Activated CD4-positive, alpha-beta memory T cell treated with anti-CD3 and anti-CD28 coated beads for 36 hours (primary cell): Measurements from ENCODE around the gene TBC1D22B. TPM values are rescaled to one million over a fixed set of nuclear protein-coding genes. Genes with fewer than 3 reads are reported as not detected.

Source experiments
- CTCF ChIA-PET: fragments of 350-600 bp; sonication (Branson Sonifier 250); formaldehyde crosslinking; loops from one replicate; lab custom pipeline; 2021; ENCODE audit warnings: antibody characterized with exemption, inconsistent platforms; lab: Charles Lee
- POLR2A ChIA-PET: fragments of 350-600 bp; sonication (Branson Sonifier 250); formaldehyde crosslinking; loops from one replicate; lab custom pipeline; 2021; ENCODE audit warnings: antibody characterized with exemption; lab: Charles Lee
- DNase-seq: peaks from one replicate; pipeline ENCODE4 v3.0.0-alpha.2; 2020
- H3K27ac Mint-ChIP-seq: one replicate; pipeline ENCODE4 v1.8.0; 2021; ENCODE audit warnings: mixed read lengths
- H3K27me3 Mint-ChIP-seq: one replicate; pipeline ENCODE4 v1.8.0; 2021; ENCODE audit warnings: mixed read lengths
- H3K36me3 Mint-ChIP-seq: one replicate; pipeline ENCODE4 v1.8.0; 2021; ENCODE audit warnings: mixed read lengths
- H3K4me1 Mint-ChIP-seq: one replicate; pipeline ENCODE4 v1.8.0; 2021; ENCODE audit warnings: low read depth, mixed read lengths
- H3K4me3 Mint-ChIP-seq: one replicate; pipeline ENCODE4 v1.8.0; 2021; ENCODE audit warnings: mild to moderate bottlenecking, mixed read lengths
- H3K9me3 Mint-ChIP-seq: one replicate; pipeline ENCODE4 v1.8.0; 2021; ENCODE audit warnings: mixed read lengths
- intact Hi-C: fragments of 100-400 bp; cut with micrococcal nuclease; formaldehyde crosslinking; loops from one replicate; pipeline ENCODE4 v1.15.1; 2023
- total RNA-seq, 2 experiments: library from RNA; stranded (reverse); gene quantifications; one replicate each; pipeline ENCODE4 v1.2.3, GENCODE V29; 2021

The TBC1D22B gene
- total RNA-seq, 2 experiments from 2014 or later = 14.4 to 15.7 TPM

DNA sequence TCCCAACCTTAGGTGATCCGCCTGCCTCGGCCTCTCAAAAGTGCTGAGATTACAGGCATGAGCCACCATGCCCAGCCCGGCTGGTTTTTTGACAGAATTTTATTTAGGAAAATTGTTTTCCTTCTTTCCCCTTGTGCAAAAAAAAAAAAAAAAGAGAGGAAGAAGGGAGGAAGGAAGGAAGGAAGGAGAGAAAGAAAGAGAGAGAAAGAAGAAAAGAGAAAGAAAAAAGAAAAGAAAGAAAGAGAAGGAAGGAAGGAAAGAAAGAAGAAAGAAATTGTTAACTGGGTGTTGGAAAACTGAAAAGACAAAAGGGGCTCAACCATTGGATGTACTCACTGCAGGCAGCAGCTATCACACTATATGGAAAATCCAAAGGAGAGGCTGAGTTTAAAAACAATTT is 94.8 kb downstream of the TBC1D22B start:
- no peak for DNase-seq
- Mint-ChIP-seq H3K9me3 (no peaks in the 10 kb centered on the region), H3K27ac (no peak overlapping the region), H3K4me1 (peaks cover 20% of the 10 kb centered on the region), H3K36me3 (peaks cover 2% of the 10 kb centered on the region), H3K4me3 (no peak overlapping the region), H3K27me3 (no peaks in the 10 kb centered on the region)
- POLR2A ChIA-PET = no interaction called here
- CTCF ChIA-PET = no interaction called here
- intact Hi-C loops = no loop called here

DNA sequence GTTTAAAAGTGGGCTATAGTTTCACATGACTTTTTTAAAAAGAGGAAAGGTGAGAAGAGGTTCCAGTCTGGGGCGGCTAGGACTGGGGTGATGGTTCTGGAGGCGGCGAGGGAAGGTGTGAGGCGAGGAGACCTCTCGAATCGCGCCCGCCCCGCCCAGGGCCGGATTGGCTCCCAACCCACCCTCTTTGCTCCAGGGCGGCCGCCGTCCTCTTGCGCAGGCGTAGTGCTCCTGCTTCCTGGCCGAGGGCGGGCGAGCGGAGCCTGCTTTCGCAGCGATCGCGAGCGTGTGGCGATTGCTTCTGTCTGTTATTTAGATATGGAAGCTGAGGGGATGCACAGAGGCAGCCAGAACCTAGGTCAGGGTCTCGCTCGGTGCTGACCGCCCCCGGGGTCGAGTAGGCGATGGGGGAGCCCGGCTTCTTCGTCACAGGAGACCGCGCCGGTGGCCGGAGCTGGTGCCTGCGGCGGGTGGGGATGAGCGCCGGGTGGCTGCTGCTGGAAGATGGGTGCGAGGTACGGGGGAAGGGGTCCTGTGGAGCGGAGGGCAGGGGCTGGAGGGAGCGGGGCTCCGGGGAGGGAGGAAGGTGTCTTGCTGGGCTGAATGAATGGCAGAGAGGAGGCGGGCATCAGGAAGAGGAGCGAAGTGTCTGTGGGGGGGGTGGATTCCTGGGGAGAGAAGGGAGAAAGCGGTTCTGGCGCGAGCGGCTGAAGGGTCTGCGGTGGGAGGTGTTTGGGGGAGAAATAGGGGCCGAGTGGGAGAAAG is 96.4 kb downstream of the TBC1D22B start, which contains the start of gene RNF8:
RNF8 (plus strand) TSS at position 223 of the 765 bp plus-strand sequence; CDS start at position 405, 182 bp downstream.
- H3K4me3 Mint-ChIP-seq = peak within 1 kb of the TSS; percentile 91
- H3K4me1 Mint-ChIP-seq = peaks cover 20% of the 10 kb centered on the region
- DNase-seq = peak; percentile 96
- no peaks in the 10 kb centered on the region for H3K9me3 Mint-ChIP-seq
- H3K27ac Mint-ChIP-seq = peak within 1 kb of the TSS; percentile 81
- H3K36me3 Mint-ChIP-seq = peaks cover 2% of the 10 kb centered on the region
- no peaks in the 10 kb centered on the region for H3K27me3 Mint-ChIP-seq
- intact Hi-C loops = loop anchor here (1.0 kb wide), 1 partner anchor 79 kb away; the partner anchor contains the start of gene CMTR1
- POLR2A ChIA-PET = interaction anchor here (0.7 to 1.7 kb wide), 2 partner anchors 79 to 134 kb away, joined by 3 to 10 read pairs; partner anchors contain the start of gene CMTR1
- CTCF ChIA-PET = interaction anchor here (2.6 kb wide), 1 partner anchor 28 kb away, joined by 10 read pairs; no protein-coding TSS in a partner anchor

DNA sequence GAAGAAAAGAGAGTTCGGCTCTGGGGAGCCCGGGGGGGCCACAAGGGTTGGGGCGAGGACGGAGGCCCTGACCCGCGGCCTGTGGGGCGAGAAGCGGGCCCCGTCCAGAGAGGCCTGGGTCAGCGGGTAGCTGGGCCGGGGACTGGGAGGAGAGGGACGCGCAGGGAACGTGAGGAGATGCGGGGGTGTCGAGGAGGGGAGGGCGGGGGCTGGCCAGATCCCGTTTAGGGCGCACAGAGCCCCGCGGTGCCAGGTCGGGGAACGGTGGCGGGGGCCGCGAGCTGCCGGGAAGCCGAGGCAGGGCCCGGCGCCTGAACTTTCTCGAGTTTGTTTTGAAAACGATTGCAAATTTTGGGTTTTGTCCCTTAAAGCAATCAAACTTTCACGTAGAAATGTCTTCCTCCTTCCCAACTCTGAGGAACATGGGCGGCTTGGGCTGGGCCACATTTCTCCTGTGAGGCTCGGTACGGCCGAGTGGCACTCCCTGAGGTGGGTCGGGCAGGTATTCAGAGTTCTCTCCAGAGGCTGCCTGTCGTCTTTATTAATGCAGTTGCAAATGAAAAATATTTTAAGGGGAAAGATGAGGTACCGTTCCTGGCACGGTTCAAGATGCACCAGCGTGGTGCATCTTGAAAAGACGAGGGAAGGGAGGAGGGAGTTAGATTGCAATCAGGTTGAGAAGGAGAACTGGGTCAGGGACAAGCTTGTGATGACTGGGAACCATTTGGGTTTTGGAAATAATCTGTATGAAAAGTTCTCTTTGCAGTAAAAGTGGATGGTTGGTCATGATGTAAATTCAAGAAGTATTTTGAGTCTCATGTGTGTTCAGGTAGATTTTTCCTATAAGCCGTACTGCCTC is 97.2 kb downstream of the TBC1D22B start:
- no peak overlapping the region for H3K27ac Mint-ChIP-seq
- H3K36me3 Mint-ChIP-seq = peaks cover 2% of the 10 kb centered on the region
- intact Hi-C loops = no loop called here

DNA sequence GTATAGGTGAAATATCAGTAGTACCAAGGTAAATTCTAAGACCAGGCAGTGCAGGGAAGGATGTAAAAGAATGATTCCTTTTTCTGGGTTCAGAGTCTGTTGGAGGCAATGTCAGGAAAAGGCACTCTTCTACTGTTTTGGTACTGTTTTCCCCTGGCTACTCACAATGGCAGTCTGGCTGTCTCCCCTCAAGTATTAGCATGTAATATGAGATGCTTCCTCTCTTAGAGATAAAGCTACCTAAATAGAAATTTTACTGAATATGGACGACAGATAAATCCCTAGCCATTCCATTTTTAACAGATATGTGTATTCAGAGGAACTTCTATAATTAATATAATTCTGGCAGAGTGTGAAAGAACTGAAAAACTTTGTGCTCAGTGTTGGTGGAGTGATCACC is 99.7 kb downstream of the TBC1D22B start:
- H3K27me3 Mint-ChIP-seq = no peaks in the 10 kb centered on the region

More for the DNA sequence above, 97.2 kb downstream of the TBC1D22B start:
- H3K4me1 Mint-ChIP-seq = peaks cover 20% of the 10 kb centered on the region
- H3K27me3 Mint-ChIP-seq = no peaks in the 10 kb centered on the region
- H3K9me3 Mint-ChIP-seq = no peaks in the 10 kb centered on the region
- ChIA-PET POLR2A (interaction anchor here (0.7 to 1.7 kb wide), 2 partner anchors 73 to 79 kb away, joined by 3 to 10 read pairs; partner anchors contain the start of gene CMTR1), CTCF (interaction anchor here (2.6 kb wide), 1 partner anchor 29 kb away, joined by 10 read pairs; no protein-coding TSS in a partner anchor)
- peak; percentile 47 for DNase-seq
- H3K4me3 Mint-ChIP-seq = peak overlapping the region; percentile 91

DNA sequence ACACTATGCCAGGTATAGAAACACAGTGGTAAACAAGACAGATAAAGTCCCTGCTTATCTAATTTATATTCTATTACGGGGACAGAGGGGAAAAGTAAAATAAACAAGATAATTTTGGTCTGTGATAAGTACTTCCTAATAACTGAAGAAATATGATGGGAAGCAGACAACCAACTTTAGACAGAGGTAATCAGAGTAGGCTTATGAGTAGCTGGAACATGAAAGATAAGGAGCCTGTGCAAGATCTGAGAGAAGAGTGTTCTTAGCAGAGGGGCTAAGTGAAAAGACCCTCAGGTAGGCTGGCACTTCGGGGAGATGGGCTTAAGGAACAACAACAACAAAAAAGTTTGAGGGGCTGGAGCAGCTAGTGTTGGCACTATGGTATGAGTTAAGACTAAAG is 100.3 kb downstream of the TBC1D22B start:
- ChIA-PET CTCF (no interaction called here), POLR2A (interaction anchor here (0.6 kb wide), 1 partner anchor 118 kb away, joined by 3 read pairs; no protein-coding TSS in a partner anchor)
- Mint-ChIP-seq H3K4me3 (no peak overlapping the region), H3K4me1 (peaks cover 20% of the 10 kb centered on the region), H3K36me3 (peaks cover 6% of the 10 kb centered on the region), H3K9me3 (no peaks in the 10 kb centered on the region), H3K27ac (no peak overlapping the region), H3K27me3 (no peaks in the 10 kb centered on the region)
- DNase-seq = no peak
- intact Hi-C loops = no loop called here

More for the DNA sequence above, 99.7 kb downstream of the TBC1D22B start:
- Mint-ChIP-seq H3K36me3 (peaks cover 6% of the 10 kb centered on the region), H3K4me3 (no peak overlapping the region), H3K4me1 (peaks cover 20% of the 10 kb centered on the region), H3K27ac (no peak overlapping the region), H3K9me3 (no peaks in the 10 kb centered on the region)
- DNase-seq = no peak
- intact Hi-C loops = no loop called here
- ChIA-PET CTCF (no interaction called here), POLR2A (interaction anchor here (0.6 kb wide), 1 partner anchor 118 kb away, joined by 3 read pairs; no protein-coding TSS in a partner anchor)

DNA sequence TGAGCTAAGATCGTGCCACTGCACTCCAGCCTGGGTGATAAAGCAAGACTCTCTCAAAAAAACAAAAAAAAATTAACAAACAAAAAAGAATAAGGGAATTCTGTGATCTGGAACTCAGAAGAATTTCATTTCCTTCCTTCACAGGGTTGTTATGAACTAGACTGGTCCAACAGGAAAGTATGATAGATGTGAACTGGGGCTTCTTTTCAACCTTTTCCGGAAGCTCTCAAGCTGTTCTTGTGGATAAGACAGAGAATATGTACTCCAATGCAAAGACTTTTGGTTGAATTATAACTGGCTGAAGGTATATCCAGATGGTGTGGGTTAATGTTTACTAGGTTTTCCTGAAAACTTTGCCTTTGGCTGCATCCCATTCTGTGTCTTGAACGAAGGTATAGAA is 101.5 kb downstream of the TBC1D22B start:
- peaks cover 14% of the 10 kb centered on the region for H3K4me1 Mint-ChIP-seq
- H3K36me3 Mint-ChIP-seq = peaks cover 6% of the 10 kb centered on the region
- no peak overlapping the region for H3K27ac Mint-ChIP-seq
- no peaks in the 10 kb centered on the region for H3K27me3 Mint-ChIP-seq
- DNase-seq = no peak
- intact Hi-C loops = no loop called here
- H3K9me3 Mint-ChIP-seq = no peaks in the 10 kb centered on the region
- POLR2A ChIA-PET = no interaction called here
- no peak overlapping the region for H3K4me3 Mint-ChIP-seq
- CTCF ChIA-PET = interaction anchor here (1.6 kb wide), 1 partner anchor 33 kb away, joined by 3 read pairs; no protein-coding TSS in a partner anchor

DNA sequence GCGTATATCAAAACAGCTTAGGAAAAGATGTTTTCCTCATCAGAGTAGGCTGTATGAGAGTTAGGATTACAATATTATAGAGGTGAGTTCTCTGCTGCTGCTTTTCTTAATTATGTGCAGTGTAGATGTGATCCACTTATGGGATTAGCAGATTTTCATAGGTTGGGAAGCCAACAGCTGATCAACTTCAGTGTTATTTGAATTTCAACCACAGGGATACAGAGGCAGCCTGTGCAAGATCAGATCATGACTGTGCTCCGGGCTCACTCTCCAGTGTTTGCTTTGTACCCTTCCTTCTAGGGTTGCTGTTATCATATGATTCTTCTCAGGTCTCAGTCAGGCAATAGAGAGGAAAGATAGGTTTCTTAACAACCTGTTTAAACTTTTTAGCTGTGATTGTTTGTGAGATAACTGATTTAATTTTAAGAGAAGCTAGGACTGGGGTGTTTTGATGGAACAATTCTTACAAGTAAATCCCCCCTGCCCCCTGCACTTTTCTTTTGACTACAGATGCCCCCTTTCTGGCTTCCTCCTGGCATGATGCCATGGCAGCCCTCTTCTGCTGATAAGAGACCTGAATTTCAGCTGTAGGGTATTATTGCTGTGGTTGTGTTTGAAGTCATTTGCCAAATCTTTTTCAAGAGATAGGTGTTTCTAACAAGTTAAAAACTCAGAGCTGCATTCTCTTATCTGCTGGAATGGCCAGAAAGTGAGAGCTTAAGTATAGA is 104.7 kb downstream of the TBC1D22B start:
- POLR2A ChIA-PET = no interaction called here
- Mint-ChIP-seq H3K4me1 (no peaks in the 10 kb centered on the region), H3K9me3 (no peaks in the 10 kb centered on the region), H3K27me3 (no peaks in the 10 kb centered on the region), H3K27ac (no peak overlapping the region), H3K36me3 (peaks cover 6% of the 10 kb centered on the region), H3K4me3 (no peak overlapping the region)
- CTCF ChIA-PET = interaction anchor here (1.8 kb wide), 1 partner anchor 37 kb away, joined by 8 read pairs; no protein-coding TSS in a partner anchor
- no peak for DNase-seq
- intact Hi-C loops = no loop called here

DNA sequence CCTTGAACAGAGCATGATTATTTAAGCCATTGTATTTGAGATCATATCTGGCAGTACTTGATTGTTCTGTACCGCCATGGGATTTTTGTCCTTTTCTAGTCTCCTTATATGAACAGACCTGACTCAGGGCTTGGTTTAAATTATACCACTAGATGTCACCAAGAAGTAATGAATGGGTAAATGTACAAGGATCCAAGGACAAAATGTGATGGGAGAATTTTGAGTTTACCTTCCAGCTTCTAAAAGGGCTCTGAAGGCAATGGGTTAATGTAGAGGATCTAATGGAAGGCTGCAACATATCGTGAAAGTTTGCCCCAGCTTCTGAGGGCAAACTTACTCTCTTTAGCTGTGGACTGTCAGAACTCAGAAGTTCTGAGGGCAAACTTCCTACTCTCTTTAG is 108.2 kb downstream of the TBC1D22B start:
- peaks cover 5% of the 10 kb centered on the region for H3K4me1 Mint-ChIP-seq
- H3K4me3 Mint-ChIP-seq = no peak overlapping the region
- POLR2A ChIA-PET = no interaction called here
- no peaks in the 10 kb centered on the region for H3K9me3 Mint-ChIP-seq
- CTCF ChIA-PET = interaction anchor here (0.8 kb wide), 1 partner anchor 200 kb away, joined by 3 read pairs; no protein-coding TSS in a partner anchor
- peaks cover 20% of the 10 kb centered on the region for H3K36me3 Mint-ChIP-seq
- no peaks in the 10 kb centered on the region for H3K27me3 Mint-ChIP-seq
- no peak for DNase-seq
- intact Hi-C loops = no loop called here
- no peak overlapping the region for H3K27ac Mint-ChIP-seq

DNA sequence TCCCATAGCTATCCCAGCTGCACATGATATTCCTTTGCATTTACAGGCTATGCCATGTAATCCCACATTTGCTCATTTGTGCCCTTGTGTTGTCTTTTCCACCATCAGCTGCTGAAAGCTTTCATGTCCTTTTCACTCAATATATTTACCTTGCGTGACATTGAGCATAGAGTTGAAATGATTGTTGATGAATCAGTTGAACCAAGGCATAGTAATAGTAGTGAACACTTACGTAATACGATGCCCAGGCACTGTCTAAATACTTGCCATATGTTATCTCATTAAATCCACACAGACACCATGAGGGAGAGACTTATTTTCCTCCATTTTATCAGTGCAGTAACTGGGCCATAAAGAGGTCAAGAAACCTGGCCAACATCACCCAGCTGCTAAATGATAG is 109.3 kb downstream of the TBC1D22B start:
- CTCF ChIA-PET = interaction anchor here (1.0 to 1.2 kb wide), 2 partner anchors 10 to 287 kb away, joined by 3 read pairs; no protein-coding TSS in a partner anchor
- no peaks in the 10 kb centered on the region for H3K27me3 Mint-ChIP-seq
- no peak overlapping the region for H3K4me3 Mint-ChIP-seq
- DNase-seq = no peak
- intact Hi-C loops = no loop called here
- peaks cover 17% of the 10 kb centered on the region for H3K36me3 Mint-ChIP-seq
- H3K4me1 Mint-ChIP-seq = peaks cover 5% of the 10 kb centered on the region
- no peak overlapping the region for H3K27ac Mint-ChIP-seq
- H3K9me3 Mint-ChIP-seq = no peaks in the 10 kb centered on the region
- POLR2A ChIA-PET = no interaction called here

DNA sequence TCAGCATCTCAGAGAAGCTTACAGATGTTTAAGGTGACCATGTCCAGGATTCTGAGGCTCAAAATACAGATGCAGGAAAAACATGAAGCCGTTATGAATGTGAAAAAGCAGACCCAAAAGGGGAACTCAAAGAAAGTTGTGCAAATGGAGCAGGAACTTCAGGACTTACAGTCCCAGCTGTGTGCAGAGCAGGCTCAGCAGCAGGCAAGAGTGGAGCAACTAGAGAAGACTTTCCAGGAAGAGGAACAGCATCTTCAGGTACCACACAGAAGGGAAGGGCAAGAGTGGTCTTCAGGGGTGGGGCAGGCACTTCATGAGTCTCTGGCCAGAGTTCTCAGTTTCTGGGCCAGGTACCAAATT is 111.4 kb downstream of the TBC1D22B start:
- no peak for DNase-seq
- no peaks in the 10 kb centered on the region for H3K27me3 Mint-ChIP-seq
- POLR2A ChIA-PET = interaction anchor here (0.6 kb wide), 1 partner anchor 36 kb away, joined by 3 read pairs; no protein-coding TSS in a partner anchor
- H3K9me3 Mint-ChIP-seq = no peaks in the 10 kb centered on the region
- peaks cover 17% of the 10 kb centered on the region for H3K36me3 Mint-ChIP-seq
- no peak overlapping the region for H3K4me3 Mint-ChIP-seq
- intact Hi-C loops = no loop called here
- no peak overlapping the region for H3K27ac Mint-ChIP-seq
- H3K4me1 Mint-ChIP-seq = peaks cover 5% of the 10 kb centered on the region
- CTCF ChIA-PET = no interaction called here
